Activated CD4-positive, alpha-beta T cell treated with anti-CD3 and anti-CD28 coated beads, Interleukin-2, amount 50 U/mL, for 4 hours (primary cell): Measurements from ENCODE around the gene TANC1.
"Not testable (repeated sequence)": the region's sequence is repeated elsewhere in the genome, so short reads cannot be mapped to it uniquely, and the experiment has no call there.

ENCODE experiments used
- DNase-seq, 2 experiments: peaks; one replicate each; pipeline ENCODE4 v3.0.0-alpha.2; 2020

Gene TANC1

GRCh38 chr2:159124931-159125467 lies 156.6 kb downstream of the TANC1 start:
- no peak for DNase-seq

GRCh38 chr2:159125858-159126257 lies 157.4 kb downstream of the TANC1 start:
- no peak for DNase-seq

- no peak for DNase-seq
Measured at GRCh38 chr2:159126432-159127022, 158.1 kb downstream of the TANC1 start.

GRCh38 chr2:159128191-159128590 lies 159.8 kb downstream of the TANC1 start:
- DNase-seq: no peak

- DNase-seq: no peak
Measured at GRCh38 chr2:159129269-159129668, 160.8 kb downstream of the TANC1 start.

GRCh38 chr2:159129824-159130223 lies 161.4 kb downstream of the TANC1 start:
- DNase-seq: no peak

GRCh38 chr2:159130302-159130701 lies 161.9 kb downstream of the TANC1 start:
- no peak for DNase-seq

GRCh38 chr2:159131267-159131913 lies 162.9 kb downstream of the TANC1 start:
- no peak for DNase-seq

GRCh38 chr2:159131914-159132281 lies 163.5 kb downstream of the TANC1 start:
- no peak for DNase-seq

GRCh38 chr2:159133797-159134196 lies 165.4 kb downstream of the TANC1 start:
- DNase-seq: no peak

- DNase-seq: no peak
Measured at GRCh38 chr2:159134979-159135378, 166.5 kb downstream of the TANC1 start.

GRCh38 chr2:159136391-159136790 lies 168.0 kb downstream of the TANC1 start:
- no peak for DNase-seq

GRCh38 chr2:159137511-159138241 lies 169.2 kb downstream of the TANC1 start:
- no peak for DNase-seq

GRCh38 chr2:159138642-159139182 lies 170.3 kb downstream of the TANC1 start:
- DNase-seq: no peak

- no peak for DNase-seq
Measured at GRCh38 chr2:159139216-159139933, 170.9 kb downstream of the TANC1 start.

GRCh38 chr2:159140070-159140769 lies 171.8 kb downstream of the TANC1 start:
- DNase-seq: no peak

GRCh38 chr2:159140821-159141220 lies 172.4 kb downstream of the TANC1 start:
- not testable (repeated sequence) for DNase-seq

GRCh38 chr2:159144776-159145614 lies 176.6 kb downstream of the TANC1 start:
- DNase-seq: no peak

GRCh38 chr2:159145745-159146354 lies 177.4 kb downstream of the TANC1 start:
- DNase-seq: no peak

- no peak for DNase-seq
Measured at GRCh38 chr2:159146996-159147666, 178.7 kb downstream of the TANC1 start.
